Loucy (cell line): ENCODE data around the gene MRAS.

Experiments used
- EZH2phosphoT487 ChIP-seq: fragments of 200-600 bp; IDR thresholded peaks from 2 replicates; pipeline ENCODE4 v1.6.1; 2018; ENCODE audit warnings: antibody characterized with exemption, mild to moderate bottlenecking, moderate library complexity, borderline replicate concordance
- TF ChIP-seq, protein P1 (sequence below): fragments of 200-600 bp; sonication (generic); conservative IDR thresholded peaks from 2 replicates; pipeline ENCODE4 v1.5.1; 2014; ENCODE audit warnings: mild to moderate bottlenecking, antibody characterized with exemption, low read length

DNA sequence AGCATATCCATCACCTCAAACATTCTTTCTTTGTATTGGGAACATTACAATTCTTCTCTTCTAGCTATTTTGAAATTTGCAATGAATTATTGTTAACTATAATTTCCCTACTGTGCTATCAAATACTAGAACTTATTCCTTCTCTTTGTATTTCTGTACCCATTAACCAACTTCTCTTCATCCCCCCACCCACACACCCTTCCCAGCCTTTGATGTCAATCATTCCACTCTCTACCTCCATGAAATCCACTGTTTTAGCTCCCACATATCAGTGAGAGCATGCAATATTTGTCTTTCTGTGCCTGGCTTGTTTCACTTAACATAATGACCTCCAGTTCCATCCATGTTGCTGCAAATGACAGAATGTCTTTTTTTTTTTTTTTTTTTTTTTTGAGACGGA, 30.6 kb downstream of the MRAS start:
- TF ChIP-seq, protein P1, sequence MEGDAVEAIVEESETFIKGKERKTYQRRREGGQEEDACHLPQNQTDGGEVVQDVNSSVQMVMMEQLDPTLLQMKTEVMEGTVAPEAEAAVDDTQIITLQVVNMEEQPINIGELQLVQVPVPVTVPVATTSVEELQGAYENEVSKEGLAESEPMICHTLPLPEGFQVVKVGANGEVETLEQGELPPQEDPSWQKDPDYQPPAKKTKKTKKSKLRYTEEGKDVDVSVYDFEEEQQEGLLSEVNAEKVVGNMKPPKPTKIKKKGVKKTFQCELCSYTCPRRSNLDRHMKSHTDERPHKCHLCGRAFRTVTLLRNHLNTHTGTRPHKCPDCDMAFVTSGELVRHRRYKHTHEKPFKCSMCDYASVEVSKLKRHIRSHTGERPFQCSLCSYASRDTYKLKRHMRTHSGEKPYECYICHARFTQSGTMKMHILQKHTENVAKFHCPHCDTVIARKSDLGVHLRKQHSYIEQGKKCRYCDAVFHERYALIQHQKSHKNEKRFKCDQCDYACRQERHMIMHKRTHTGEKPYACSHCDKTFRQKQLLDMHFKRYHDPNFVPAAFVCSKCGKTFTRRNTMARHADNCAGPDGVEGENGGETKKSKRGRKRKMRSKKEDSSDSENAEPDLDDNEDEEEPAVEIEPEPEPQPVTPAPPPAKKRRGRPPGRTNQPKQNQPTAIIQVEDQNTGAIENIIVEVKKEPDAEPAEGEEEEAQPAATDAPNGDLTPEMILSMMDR = no peak
- no peak for TF ChIP-seq EZH2phosphoT487
